Measurements from ENCODE around the gene FAM174B. TPM values are rescaled to one million over a fixed set of nuclear protein-coding genes. Genes with fewer than 3 reads are reported as not detected.
A peak's percentile ranks its signal among the peaks of the same experiment; 100 is the strongest.

FAM174B gene
- total RNA-seq, 1 donor from 2014 or later: 0.91 TPM

- intact Hi-C loops (cut with micrococcal nuclease): no loop called here
- ChIA-PET CTCF (no interaction called here), POLR2A (no interaction called here)
- Mint-ChIP-seq H3K4me3 (no peak overlapping the region), H3K4me1 (no peaks in the 10 kb centered on the region), H3K9me3 (no peaks in the 10 kb centered on the region), H3K27ac (no peak overlapping the region), H3K36me3 (ENCODE audit: low read depth) (no peaks in the 10 kb centered on the region), H3K27me3 (peaks cover 8% of the 10 kb centered on the region)
- no peak for TF ChIP-seq CTCF (IDR thresholded peaks at IDR 0.05)
- ATAC-seq (ENCODE audit: low read depth): no peak
- no peak for DNase-seq
Observed at GRCh38 chr15:92662762-92663161, 7.2 kb upstream of the FAM174B start.

GRCh38 chr15:92661956-92662355 is 6.4 kb upstream of the FAM174B start:
- H3K36me3 Mint-ChIP-seq (ENCODE audit: low read depth): no peaks in the 10 kb centered on the region
- intact Hi-C loops (cut with micrococcal nuclease): no loop called here
- peaks cover 7% of the 10 kb centered on the region for H3K27me3 Mint-ChIP-seq
- CTCF ChIA-PET: no interaction called here
- POLR2A ChIA-PET: no interaction called here
- DNase-seq: no peak
- H3K4me3 Mint-ChIP-seq: no peak overlapping the region
- no peak for ATAC-seq (ENCODE audit: low read depth)
- H3K4me1 Mint-ChIP-seq: no peaks in the 10 kb centered on the region
- H3K9me3 Mint-ChIP-seq: no peaks in the 10 kb centered on the region
- H3K27ac Mint-ChIP-seq: no peak overlapping the region
- TF ChIP-seq CTCF (IDR thresholded peaks at IDR 0.05): no peak

GRCh38 chr15:92661069-92661468 is 5.5 kb upstream of the FAM174B start:
- H3K4me3 Mint-ChIP-seq: no peak overlapping the region
- peaks cover 10% of the 10 kb centered on the region for H3K27me3 Mint-ChIP-seq
- H3K27ac Mint-ChIP-seq: no peak overlapping the region
- TF ChIP-seq CTCF (IDR thresholded peaks at IDR 0.05): no peak
- intact Hi-C loops (cut with micrococcal nuclease): no loop called here
- ChIA-PET CTCF (no interaction called here), POLR2A (no interaction called here)
- DNase-seq (no peak), ATAC-seq (ENCODE audit: low read depth) (no peak)
- H3K4me1 Mint-ChIP-seq: peaks cover 2% of the 10 kb centered on the region
- no peaks in the 10 kb centered on the region for H3K9me3 Mint-ChIP-seq
- no peaks in the 10 kb centered on the region for H3K36me3 Mint-ChIP-seq (ENCODE audit: low read depth)

GRCh38 chr15:92657486-92657885 is 1.9 kb upstream of the FAM174B start:
- Mint-ChIP-seq H3K27me3 (peaks cover 36% of the 10 kb centered on the region), H3K4me1 (peaks cover 9% of the 10 kb centered on the region), H3K4me3 (no peak overlapping the region), H3K27ac (no peak overlapping the region), H3K36me3 (ENCODE audit: low read depth) (no peaks in the 10 kb centered on the region), H3K9me3 (no peaks in the 10 kb centered on the region)
- TF ChIP-seq CTCF (IDR thresholded peaks at IDR 0.05): no peak
- intact Hi-C loops (cut with micrococcal nuclease): no loop called here
- POLR2A ChIA-PET: no interaction called here
- CTCF ChIA-PET: no interaction called here
- DNase-seq (no peak), ATAC-seq (ENCODE audit: low read depth) (no peak)

GRCh38 chr15:92656089-92656488 is 514 bp upstream of the FAM174B start:
- H3K9me3 Mint-ChIP-seq: no peaks in the 10 kb centered on the region
- H3K27me3 Mint-ChIP-seq: peaks cover 44% of the 10 kb centered on the region
- no peaks in the 10 kb centered on the region for H3K36me3 Mint-ChIP-seq (ENCODE audit: low read depth)
- H3K4me3 Mint-ChIP-seq: peak overlapping the region; percentile 19
- peaks cover 9% of the 10 kb centered on the region for H3K4me1 Mint-ChIP-seq
- POLR2A ChIA-PET: no interaction called here
- ATAC-seq (ENCODE audit: low read depth) (no peak), DNase-seq (no peak)
- no peak overlapping the region for H3K27ac Mint-ChIP-seq
- intact Hi-C loops (cut with micrococcal nuclease): no loop called here
- no peak for TF ChIP-seq CTCF (IDR thresholded peaks at IDR 0.05)
- CTCF ChIA-PET: no interaction called here

Data from activated B cell treated with CpG ODN at 0.5 μM for 24 hours (primary cell).